ACHN (cell line): ENCODE measurements around the gene ARPP21.
"Not testable (repeated sequence)": the region's sequence is repeated elsewhere in the genome, so short reads cannot be mapped to it uniquely, and the experiment has no call there.

Experiments used
- DNase-seq: peaks from one replicate; pipeline ENCODE4 v3.0.0-alpha.2; 2015
- in situ Hi-C: cut with HindIII; loops from 2 replicates; pipeline ENCODE4 v1.10.0; 2017; ENCODE audit warnings: low sequenced_read_pairs, low pct_ligation_motif_present, low pct_unique_long_range_greater_than_20kb

Gene ARPP21

GRCh38 chr3:35790764-35791163, 151.4 kb downstream of the ARPP21 start:
- no peak for DNase-seq
- in situ Hi-C loops: no loop called here

- in situ Hi-C loops: no loop called here
These were observed 154.3 kb downstream of the ARPP21 start for GRCh38 chr3:35793667-35794066.

DNA sequence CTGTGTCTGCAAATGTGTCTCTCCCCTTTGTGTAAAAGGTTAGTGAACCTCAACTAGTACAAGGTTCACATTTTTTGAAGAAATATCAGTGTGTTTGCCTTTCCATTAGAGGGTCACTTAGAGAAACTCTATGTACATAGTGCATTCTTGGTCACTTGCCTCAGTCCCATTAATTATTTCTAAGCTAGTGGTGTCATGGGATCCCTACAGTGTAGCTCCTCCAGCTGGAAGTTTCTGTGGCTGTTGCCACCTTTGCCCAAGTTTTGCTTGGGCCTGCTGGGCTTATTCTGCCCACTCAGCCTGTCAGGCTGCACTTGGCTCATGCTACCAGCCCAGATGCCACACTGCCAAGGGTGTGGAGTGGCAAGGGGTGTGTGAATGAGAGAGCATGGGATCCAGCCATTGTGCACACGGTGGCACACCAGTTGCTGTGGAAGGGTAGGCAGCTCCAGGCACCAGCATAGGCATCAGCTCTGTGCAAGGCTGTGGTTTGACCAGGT, 161.7 kb downstream of the ARPP21 start:
- in situ Hi-C loops: no loop called here
- DNase-seq: no peak

More at GRCh38 chr3:35793667-35794066, 154.3 kb downstream of the ARPP21 start:
- no peak for DNase-seq

DNA sequence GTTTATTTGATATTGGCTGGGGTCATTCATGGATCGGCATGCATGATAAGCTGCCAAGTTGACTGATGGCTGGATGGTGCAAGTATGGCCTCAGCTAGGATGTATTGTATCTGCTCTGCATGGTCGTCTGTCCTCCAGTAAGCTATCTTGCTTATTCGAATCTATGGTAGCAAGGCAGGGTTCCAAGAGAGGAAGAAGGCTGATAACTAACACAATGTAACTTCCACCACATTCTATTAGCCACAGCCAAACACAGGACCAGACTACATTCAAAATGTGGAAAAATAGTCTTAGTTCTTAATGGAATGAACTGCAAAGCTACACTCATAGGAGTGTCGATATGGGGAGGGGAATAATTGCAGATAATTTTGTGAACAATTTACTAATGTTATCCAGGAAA, 175.2 kb downstream of the ARPP21 start:
- in situ Hi-C loops: no loop called here
- no peak for DNase-seq

DNA sequence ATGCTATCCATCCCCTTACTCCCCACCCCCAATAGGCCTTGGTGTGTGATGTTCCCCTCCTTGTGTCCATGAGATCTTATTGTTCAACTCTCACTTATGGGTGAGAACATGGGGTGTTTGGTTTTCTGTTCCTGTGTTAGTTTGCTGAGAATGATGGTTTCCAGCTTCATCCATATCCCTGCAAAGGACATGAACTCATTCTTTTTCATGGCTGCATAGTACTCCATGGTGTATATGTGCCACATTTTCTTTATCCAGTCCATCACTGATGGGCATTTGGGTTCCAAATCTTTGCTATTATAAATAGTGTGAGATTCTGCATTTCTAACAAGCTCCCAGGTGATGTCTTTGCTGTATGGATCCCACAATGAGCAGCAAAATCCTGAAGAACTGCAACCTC, 176.5 kb downstream of the ARPP21 start:
- in situ Hi-C loops, DNase-seq: not testable (repeated sequence)

GRCh38 chr3:35817216-35817615, 177.9 kb downstream of the ARPP21 start:
- DNase-seq: no peak
- in situ Hi-C loops: no loop called here

DNA sequence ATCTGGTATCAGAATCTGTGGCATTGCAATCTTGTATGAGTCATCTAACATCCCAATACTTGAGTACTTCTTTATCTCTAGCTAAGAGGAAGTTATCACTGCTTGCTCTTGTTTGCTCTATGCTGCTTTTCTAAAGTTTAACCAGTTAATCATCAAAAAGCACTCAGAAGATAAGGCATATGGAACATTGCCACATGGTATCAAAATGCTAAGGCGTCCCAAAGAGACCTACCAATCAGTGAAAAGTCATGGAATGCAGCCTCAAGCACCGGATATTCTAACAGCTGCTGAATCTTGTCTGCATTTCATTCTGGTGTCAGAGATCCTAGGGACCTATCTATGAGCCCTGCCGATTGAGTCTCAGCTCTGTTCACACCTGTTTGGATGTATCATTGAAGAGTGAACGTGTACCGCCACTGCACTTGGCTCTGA, 192.8 kb downstream of the ARPP21 start:
- no peak for DNase-seq
- in situ Hi-C loops: no loop called here
